ENCODE data around the gene TSTD2.

TSTD2 gene

DNA sequence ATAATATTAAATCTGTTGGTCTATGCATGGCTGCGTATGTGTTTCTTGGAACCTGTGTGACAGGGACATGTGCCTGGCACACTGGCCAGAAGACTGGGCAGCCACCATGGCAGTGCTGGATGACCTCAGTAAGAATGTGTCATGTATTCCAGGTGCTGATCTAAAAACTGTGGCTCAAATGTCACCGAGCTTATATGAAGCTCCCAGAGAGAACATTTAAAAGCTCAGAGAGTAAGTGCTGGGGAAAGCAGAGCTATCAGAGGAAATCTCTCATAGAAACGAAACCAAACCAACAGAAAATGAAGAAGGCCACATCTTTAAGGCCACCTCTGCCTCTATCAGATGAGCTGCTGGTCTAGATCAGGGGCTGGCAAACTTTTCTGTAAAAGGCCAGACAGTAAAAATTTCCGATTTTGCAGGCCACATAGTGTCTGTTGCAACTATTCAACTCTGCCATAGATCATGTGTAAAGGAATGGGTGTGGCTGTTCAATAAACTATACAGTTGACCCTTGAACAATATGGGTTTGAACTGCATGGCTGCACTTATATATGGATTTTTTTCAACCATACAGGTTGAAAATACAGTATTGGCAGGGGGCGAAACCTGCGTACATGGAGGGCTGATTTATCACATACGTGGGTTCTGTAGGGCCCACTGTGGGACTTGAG is 31.8 kb downstream of the TSTD2 start:
- H3K27me3 ChIP-seq (ENCODE audit: low read length): no peaks in the 10 kb centered on the region
- no peak overlapping the region for H3K4me3 ChIP-seq (ENCODE audit: insufficient read depth, low read length, poor library complexity, severe bottlenecking)
- no peak overlapping the region for H3K27ac ChIP-seq (ENCODE audit: low read depth, low read length)
- H3K9ac ChIP-seq (ENCODE audit: low read length): no peak overlapping the region
- TF ChIP-seq, protein P1, sequence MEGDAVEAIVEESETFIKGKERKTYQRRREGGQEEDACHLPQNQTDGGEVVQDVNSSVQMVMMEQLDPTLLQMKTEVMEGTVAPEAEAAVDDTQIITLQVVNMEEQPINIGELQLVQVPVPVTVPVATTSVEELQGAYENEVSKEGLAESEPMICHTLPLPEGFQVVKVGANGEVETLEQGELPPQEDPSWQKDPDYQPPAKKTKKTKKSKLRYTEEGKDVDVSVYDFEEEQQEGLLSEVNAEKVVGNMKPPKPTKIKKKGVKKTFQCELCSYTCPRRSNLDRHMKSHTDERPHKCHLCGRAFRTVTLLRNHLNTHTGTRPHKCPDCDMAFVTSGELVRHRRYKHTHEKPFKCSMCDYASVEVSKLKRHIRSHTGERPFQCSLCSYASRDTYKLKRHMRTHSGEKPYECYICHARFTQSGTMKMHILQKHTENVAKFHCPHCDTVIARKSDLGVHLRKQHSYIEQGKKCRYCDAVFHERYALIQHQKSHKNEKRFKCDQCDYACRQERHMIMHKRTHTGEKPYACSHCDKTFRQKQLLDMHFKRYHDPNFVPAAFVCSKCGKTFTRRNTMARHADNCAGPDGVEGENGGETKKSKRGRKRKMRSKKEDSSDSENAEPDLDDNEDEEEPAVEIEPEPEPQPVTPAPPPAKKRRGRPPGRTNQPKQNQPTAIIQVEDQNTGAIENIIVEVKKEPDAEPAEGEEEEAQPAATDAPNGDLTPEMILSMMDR (IDR thresholded peaks at IDR 0.05; ENCODE audit: insufficient read depth, low read length, poor library complexity, severe bottlenecking): no peak
- TF ChIP-seq EZH2phosphoT487 (conservative IDR thresholded peaks at IDR 0.05; ENCODE audit: low read length): no peak
- 0 out of 2 replicates have a peak, but pooled peaks cover 2% of the 10 kb centered on the region for H3K36me3 ChIP-seq (ENCODE audit: low read length)
- H4K20me1 ChIP-seq (ENCODE audit: low read depth, low read length): no peaks in the 10 kb centered on the region
- no peaks in the 10 kb centered on the region for H3K79me2 ChIP-seq (ENCODE audit: insufficient read depth, low read length)
- no peaks in the 10 kb centered on the region for H3K9me2 ChIP-seq (replicated peaks; ENCODE audit: insufficient read depth, low read length)
- H3F3A ChIP-seq (ENCODE audit: insufficient read depth): no peaks in the 10 kb centered on the region
- H3K4me2 ChIP-seq (ENCODE audit: low read depth, low read length, poor library complexity, severe bottlenecking): no peak overlapping the region
- no peak overlapping the region for H2AFZ ChIP-seq (ENCODE audit: low read depth, low read length, severe bottlenecking)
- no peaks in the 10 kb centered on the region for H3K9me3 ChIP-seq (ENCODE audit: insufficient read depth, low read length)

DNA sequence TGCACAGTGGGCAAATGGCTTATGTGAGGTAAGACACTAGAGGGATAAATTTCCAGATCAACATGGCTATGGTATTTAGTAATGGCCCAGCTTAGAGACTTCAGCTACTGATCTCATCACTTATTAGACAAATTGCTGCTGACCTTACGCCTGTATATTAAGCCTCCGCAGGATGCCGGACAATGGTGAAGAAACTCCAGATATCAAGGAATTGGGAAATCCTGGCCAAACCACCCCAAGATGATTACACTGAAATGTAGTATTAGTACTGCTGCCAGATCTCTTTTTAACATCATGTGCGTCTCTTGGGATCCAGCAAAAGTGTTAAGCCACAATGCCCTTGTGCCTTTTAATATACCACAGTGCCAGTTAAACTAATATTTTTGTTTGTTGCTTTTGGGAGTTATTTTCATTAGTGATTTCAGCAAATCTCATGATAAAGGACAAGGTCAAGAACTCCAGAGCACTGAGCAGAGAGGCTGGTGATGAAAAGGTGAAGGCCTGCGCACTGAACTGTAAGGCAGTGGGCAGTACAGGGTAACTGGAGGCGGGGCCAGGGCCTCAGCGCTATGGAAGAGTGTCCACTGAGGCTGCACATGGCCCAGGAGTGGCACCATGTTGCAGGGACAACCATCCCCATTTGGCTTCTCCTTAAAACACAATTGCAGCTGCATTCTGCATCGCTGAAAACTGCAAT is 32.5 kb downstream of the TSTD2 start:
- no peak overlapping the region for H3K4me3 ChIP-seq (ENCODE audit: insufficient read depth, low read length, poor library complexity, severe bottlenecking)
- no peaks in the 10 kb centered on the region for H3K79me2 ChIP-seq (ENCODE audit: insufficient read depth, low read length)
- H3K27ac ChIP-seq (ENCODE audit: low read depth, low read length): no peak overlapping the region
- H3K9me3 ChIP-seq (ENCODE audit: insufficient read depth, low read length): no peaks in the 10 kb centered on the region
- no peaks in the 10 kb centered on the region for H3K9me2 ChIP-seq (replicated peaks; ENCODE audit: insufficient read depth, low read length)
- H3K9ac ChIP-seq (ENCODE audit: low read length): no peak overlapping the region
- no peaks in the 10 kb centered on the region for H3K27me3 ChIP-seq (ENCODE audit: low read length)
- H3K36me3 ChIP-seq (ENCODE audit: low read length): 0 out of 2 replicates have a peak, but pooled peaks cover 2% of the 10 kb centered on the region
- no peaks in the 10 kb centered on the region for H4K20me1 ChIP-seq (ENCODE audit: low read depth, low read length)
- TF ChIP-seq EZH2phosphoT487 (conservative IDR thresholded peaks at IDR 0.05; ENCODE audit: low read length): no peak
- TF ChIP-seq, protein P1 (IDR thresholded peaks at IDR 0.05; ENCODE audit: insufficient read depth, low read length, poor library complexity, severe bottlenecking): no peak
- H2AFZ ChIP-seq (ENCODE audit: low read depth, low read length, severe bottlenecking): no peak overlapping the region
- H3K4me2 ChIP-seq (ENCODE audit: low read depth, low read length, poor library complexity, severe bottlenecking): no peak overlapping the region
- no peaks in the 10 kb centered on the region for H3F3A ChIP-seq (ENCODE audit: insufficient read depth)

DNA sequence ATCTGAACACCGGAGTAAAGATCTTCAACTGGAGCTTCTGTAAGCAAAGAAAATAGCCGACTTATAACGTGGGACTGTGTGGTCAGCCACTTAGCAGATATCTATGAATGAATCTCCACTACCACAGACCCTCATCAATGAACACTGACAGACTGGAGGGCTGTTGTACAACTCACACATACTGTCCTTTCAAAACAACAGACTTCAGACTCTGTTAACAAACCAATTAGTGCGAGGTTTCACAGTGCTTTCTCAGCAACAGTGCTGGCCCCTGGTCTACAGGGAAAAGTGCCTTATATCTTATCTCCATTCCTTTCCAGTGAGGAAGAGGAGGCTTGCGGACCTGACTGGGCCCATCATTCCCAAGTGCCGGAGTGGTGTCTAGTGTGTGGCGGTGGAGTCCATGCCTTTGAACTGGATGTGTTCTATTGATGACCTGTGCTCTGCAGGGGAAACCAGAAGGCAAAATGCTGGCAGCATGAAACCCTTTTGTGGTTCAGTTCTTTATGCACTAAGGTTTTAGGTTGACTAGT is 33.8 kb downstream of the TSTD2 start:
- Histone ChIP-seq H3K4me3 (ENCODE audit: insufficient read depth, low read length, poor library complexity, severe bottlenecking) (no peak overlapping the region), H3K4me2 (ENCODE audit: low read depth, low read length, poor library complexity, severe bottlenecking) (no peak overlapping the region), H3K9me3 (ENCODE audit: insufficient read depth, low read length) (no peaks in the 10 kb centered on the region), H3K27me3 (ENCODE audit: low read length) (no peaks in the 10 kb centered on the region), H2AFZ (ENCODE audit: low read depth, low read length, severe bottlenecking) (no peak overlapping the region), H3F3A (ENCODE audit: insufficient read depth) (no peaks in the 10 kb centered on the region), H3K9ac (ENCODE audit: low read length) (no peak overlapping the region), H3K9me2 (replicated peaks; ENCODE audit: insufficient read depth, low read length) (no peaks in the 10 kb centered on the region), H3K27ac (ENCODE audit: low read depth, low read length) (no peak overlapping the region), H3K36me3 (ENCODE audit: low read length) (0 out of 2 replicates have a peak, but pooled peaks cover 2% of the 10 kb centered on the region), H4K20me1 (ENCODE audit: low read depth, low read length) (no peaks in the 10 kb centered on the region), H3K79me2 (ENCODE audit: insufficient read depth, low read length) (no peaks in the 10 kb centered on the region)
- TF ChIP-seq EZH2phosphoT487 (conservative IDR thresholded peaks at IDR 0.05; ENCODE audit: low read length): no peak
- TF ChIP-seq, protein P1 (IDR thresholded peaks at IDR 0.05; ENCODE audit: insufficient read depth, low read length, poor library complexity, severe bottlenecking): no peak

Data from SU-DHL-6 (cell line).